HCT116 (cell line): ENCODE results near the gene SCAF4. TPM values are rescaled to one million over a fixed set of nuclear protein-coding genes. Genes with fewer than 3 reads are reported as not detected.

ENCODE experiments used
- ATAC-seq: fragments of 200-7000 bp; cut with Tn5 transposase; 2 replicates; pipeline ENCODE4 v1.9.1; 2020; ENCODE audit warnings: mild to moderate bottlenecking, moderate library complexity
- BruUV-seq: library from RNA; stranded (reverse); fragments of 400-500 nt; replicated peaks from 2 replicates; lab custom pipeline; 2021; lab: Mats Ljungman, UMichigan
- CTCF ChIA-PET: fragments of 300-600 bp; sonication (Branson Sonifier 250); formaldehyde crosslinking; loops from one replicate; lab custom pipeline; 2021; ENCODE audit warnings: antibody characterized with exemption; lab: Charles Lee
- POLR2A ChIA-PET: fragments of 300-600, 350-600 bp; sonication (Branson Sonifier 250); formaldehyde crosslinking; loops from one replicate; lab custom pipeline; 2021; ENCODE audit warnings: antibody characterized with exemption; lab: Charles Lee
- RAD21 ChIA-PET, 2 experiments: fragments of 300-600 bp; sonication (Branson Sonifier 250); formaldehyde crosslinking; loops; one replicate each; lab custom pipeline; 2023; ENCODE audit warnings: low total read pairs in 2 of 2; ENCODE audit not compliant: uncharacterized antibody in 2 of 2, unreplicated experiment in 2 of 2, low non-redundant PET in 1 of 2; lab: Charles Lee
- DNase-seq: peaks from one replicate; pipeline ENCODE4 v3.0.0-alpha.2; 2010; ENCODE audit warnings: low read depth, low spot score
- H2AFZ ChIP-seq: fragments of 200-600 bp; shearing (Covaris generic), sonication (generic); 2 replicates; pipeline ENCODE4 v1.6.1; 2017; ENCODE audit warnings: low read depth, mixed run types, mixed read lengths, antibody characterized with exemption, low read length; ENCODE audit not compliant: poor library complexity, severe bottlenecking
- H3K27ac ChIP-seq: 2 replicates; pipeline ENCODE4 v1.5.1; 2012; ENCODE audit warnings: low read depth, low read length
- H3K27me3 ChIP-seq: fragments of 200-600 bp; sonication (generic); 2 replicates; pipeline ENCODE4 v1.6.1; 2016; ENCODE audit warnings: mixed run types, low read length, mixed read lengths; ENCODE audit not compliant: insufficient read depth
- H3K36me3 ChIP-seq, 2 experiments: fragments of 200-500 bp in 1 of 2; fragments of 200-600 bp in 1 of 2; sonication (Bioruptor generic) in 1 of 2; sonication (generic) in 1 of 2; 2 replicates each; pipeline versions ENCODE4 v1.5.1 to v1.6.1; 2014 to 2016; ENCODE audit warnings: low read length in 2 of 2, inconsistent platforms in 1 of 2, mixed read lengths in 1 of 2, mixed run types in 1 of 2; ENCODE audit not compliant: insufficient read depth in 2 of 2, control insufficient read depth in 1 of 2
- H3K4me1 ChIP-seq, 2 experiments: fragments of 200-600 bp in 1 of 2; sonication (generic) in 1 of 2; 2 replicates each; pipeline versions ENCODE4 v1.5.1 to v1.6.1; 2012 to 2017; ENCODE audit warnings: low read length in 2 of 2, inconsistent platforms in 1 of 2, mild to moderate bottlenecking in 1 of 2, mixed read lengths in 1 of 2, mixed run types in 1 of 2, moderate library complexity in 1 of 2; ENCODE audit not compliant: insufficient read depth in 2 of 2, control insufficient read depth in 1 of 2
- H3K4me2 ChIP-seq: fragments of 200-600 bp; sonication (generic); 2 replicates; pipeline ENCODE4 v1.6.1; 2017; ENCODE audit warnings: mixed run types, low read length, mixed read lengths
- H3K4me3 ChIP-seq, 2 experiments: fragments of 200-600 bp in 1 of 2; sonication (generic) in 1 of 2; replicated peaks in 1 of 2; 2 replicates each; pipeline ENCODE4 v1.5.1; 2011 to 2016; ENCODE audit warnings: low read length in 2 of 2, control low read depth in 1 of 2, low read depth in 1 of 2, mild to moderate bottlenecking in 1 of 2, mixed read lengths in 1 of 2, mixed run types in 1 of 2
- H3K79me2 ChIP-seq: fragments of 200-600 bp; sonication (generic); 2 replicates; pipeline ENCODE4 v1.6.1; 2017; ENCODE audit warnings: mild to moderate bottlenecking, mixed run types, low read length, moderate library complexity, mixed read lengths; ENCODE audit not compliant: insufficient read depth
- H3K9ac ChIP-seq: fragments of 200-600 bp; sonication (generic); 2 replicates; pipeline ENCODE4 v1.6.1; 2016; ENCODE audit warnings: low read length, mixed read lengths
- H3K9me2 ChIP-seq: fragments of 200-600 bp; sonication (generic), shearing (Covaris generic); 2 replicates; pipeline ENCODE4 v1.6.1; 2017; ENCODE audit warnings: mixed run types, mild to moderate bottlenecking, moderate library complexity; ENCODE audit not compliant: insufficient read depth
- H3K9me3 ChIP-seq, 2 experiments: fragments of 200-500 bp in 1 of 2; fragments of 200-600 bp in 1 of 2; sonication (Bioruptor generic) in 1 of 2; sonication (generic) in 1 of 2; 2 replicates each; pipeline ENCODE4 v1.6.1; 2014 to 2017; ENCODE audit warnings: low read length in 2 of 2, mixed read lengths in 2 of 2, inconsistent platforms in 1 of 2, low read depth in 1 of 2, mild to moderate bottlenecking in 1 of 2, mixed run types in 1 of 2, moderate library complexity in 1 of 2; ENCODE audit not compliant: control insufficient read depth in 1 of 2, insufficient read depth in 1 of 2
- H4K20me1 ChIP-seq: fragments of 200-600 bp; sonication (generic), shearing (Covaris generic); 2 replicates; pipeline ENCODE4 v1.6.1; 2017; ENCODE audit warnings: mixed run types, mild to moderate bottlenecking, moderate library complexity; ENCODE audit not compliant: insufficient read depth
- CEBPB ChIP-seq: IDR thresholded peaks from 2 replicates; pipeline ENCODE4 v1.6.1; 2012; ENCODE audit warnings: low read depth
- EGR1 ChIP-seq: IDR thresholded peaks from 2 replicates; pipeline ENCODE4 v1.6.1; 2012; ENCODE audit warnings: low read depth
- JUND ChIP-seq: IDR thresholded peaks from 2 replicates; pipeline ENCODE4 v1.6.1; 2012
- POLR2AphosphoS5 ChIP-seq: IDR thresholded peaks from 2 replicates; pipeline ENCODE4 v1.6.1; 2011; ENCODE audit warnings: mild to moderate bottlenecking, low read depth, low read length, moderate library complexity
- SIN3A ChIP-seq: IDR thresholded peaks from 2 replicates; pipeline ENCODE4 v1.6.1; 2012; ENCODE audit warnings: low read depth
- intact Hi-C: fragments of 100-400 bp; cut with micrococcal nuclease; formaldehyde crosslinking; loops from 2 replicates; pipeline ENCODE4 v1.10.0; 2022
- total RNA-seq: library from RNA; stranded (reverse); gene quantifications from one replicate; pipeline ENCODE4 v1.2.1, GENCODE V29; 2021; ENCODE audit not compliant: unreplicated experiment
- TF ChIP-seq, protein P1 (sequence below): IDR thresholded peaks from 2 replicates; pipeline ENCODE4 v1.6.1; 2012
- TF ChIP-seq, protein P2 (sequence below), 3 experiments: fragments of 200-600 bp in 1 of 3; sonication (generic) in 1 of 3; IDR thresholded peaks in 2 of 3; conservative IDR thresholded peaks in 1 of 3; 2 replicates each; pipeline ENCODE4 v1.5.1; 2012 to 2017; ENCODE audit warnings: low read depth in 2 of 3, low read length in 2 of 3, antibody characterized with exemption in 1 of 3, borderline replicate concordance in 1 of 3, control low read depth in 1 of 3, mild to moderate bottlenecking in 1 of 3, mixed read lengths in 1 of 3, mixed run types in 1 of 3, moderate library complexity in 1 of 3; ENCODE audit not compliant: insufficient read depth in 1 of 3

The SCAF4 gene
- total RNA-seq, 1 experiment from 2014 or later, result 31.1 TPM

DNA sequence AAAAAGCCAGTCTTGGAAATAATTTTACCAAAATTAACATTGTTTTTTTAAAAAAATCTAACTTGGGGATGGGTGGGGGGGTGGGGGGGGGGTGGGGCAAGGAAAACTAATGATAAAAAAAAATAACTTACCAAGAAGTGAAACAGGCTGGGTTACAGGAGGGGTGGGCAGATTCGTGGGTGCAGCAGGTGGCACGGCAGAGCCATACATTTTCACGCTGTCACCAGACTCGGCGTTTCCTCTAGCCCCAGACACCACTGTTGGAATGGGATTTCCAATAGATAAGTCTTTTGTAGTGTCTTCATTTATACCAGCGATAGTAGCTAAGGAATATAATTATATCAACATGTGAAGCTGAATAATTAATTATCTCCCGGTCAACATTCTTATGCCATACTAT lies 47.0 kb downstream of the SCAF4 start:
- no TSS peak for BruUV-seq
- TF ChIP-seq CEBPB (no peak), SIN3A (no peak), EGR1 (no peak), JUND (no peak), POLR2AphosphoS5 (no peak)
- TF ChIP-seq, protein P1, sequence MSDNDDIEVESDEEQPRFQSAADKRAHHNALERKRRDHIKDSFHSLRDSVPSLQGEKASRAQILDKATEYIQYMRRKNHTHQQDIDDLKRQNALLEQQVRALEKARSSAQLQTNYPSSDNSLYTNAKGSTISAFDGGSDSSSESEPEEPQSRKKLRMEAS, result no peak
- TF ChIP-seq, protein P2, sequence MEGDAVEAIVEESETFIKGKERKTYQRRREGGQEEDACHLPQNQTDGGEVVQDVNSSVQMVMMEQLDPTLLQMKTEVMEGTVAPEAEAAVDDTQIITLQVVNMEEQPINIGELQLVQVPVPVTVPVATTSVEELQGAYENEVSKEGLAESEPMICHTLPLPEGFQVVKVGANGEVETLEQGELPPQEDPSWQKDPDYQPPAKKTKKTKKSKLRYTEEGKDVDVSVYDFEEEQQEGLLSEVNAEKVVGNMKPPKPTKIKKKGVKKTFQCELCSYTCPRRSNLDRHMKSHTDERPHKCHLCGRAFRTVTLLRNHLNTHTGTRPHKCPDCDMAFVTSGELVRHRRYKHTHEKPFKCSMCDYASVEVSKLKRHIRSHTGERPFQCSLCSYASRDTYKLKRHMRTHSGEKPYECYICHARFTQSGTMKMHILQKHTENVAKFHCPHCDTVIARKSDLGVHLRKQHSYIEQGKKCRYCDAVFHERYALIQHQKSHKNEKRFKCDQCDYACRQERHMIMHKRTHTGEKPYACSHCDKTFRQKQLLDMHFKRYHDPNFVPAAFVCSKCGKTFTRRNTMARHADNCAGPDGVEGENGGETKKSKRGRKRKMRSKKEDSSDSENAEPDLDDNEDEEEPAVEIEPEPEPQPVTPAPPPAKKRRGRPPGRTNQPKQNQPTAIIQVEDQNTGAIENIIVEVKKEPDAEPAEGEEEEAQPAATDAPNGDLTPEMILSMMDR (IDR thresholded peaks at IDR 0.05 in 2 of 3, conservative IDR thresholded peaks at IDR 0.05 in 1 of 3; ENCODE audit: borderline replicate concordance in 1 of 3, insufficient read depth in 1 of 3, low read depth in 2 of 3, low read length in 2 of 3), result no peak
- Histone ChIP-seq H4K20me1 (peaks cover 17% of the 10 kb centered on the region; the same call in 1 of the 2 replicates), H3K9me3 (no peaks in the 10 kb centered on the region), H3K79me2 (peaks cover 31% of the 10 kb centered on the region), H3K27me3 (no peaks in the 10 kb centered on the region), H3K27ac (no peak overlapping the region), H3K4me2 (no peak overlapping the region), H3K9me2 (no peaks in the 10 kb centered on the region), H3K9ac (no peak overlapping the region), H2AFZ (no peak overlapping the region), H3K4me1 (no peaks in the 10 kb centered on the region), H3K36me3 (peaks cover 37 to 44% of the 10 kb centered on the region in 2 experiments), H3K4me3 (no peak overlapping the region)
- RAD21 ChIA-PET, result no interaction called here
- ATAC-seq (no peak), DNase-seq (no peak)
- intact Hi-C loops, result no loop called here
- CTCF ChIA-PET, result no interaction called here
- POLR2A ChIA-PET, result no interaction called here

DNA sequence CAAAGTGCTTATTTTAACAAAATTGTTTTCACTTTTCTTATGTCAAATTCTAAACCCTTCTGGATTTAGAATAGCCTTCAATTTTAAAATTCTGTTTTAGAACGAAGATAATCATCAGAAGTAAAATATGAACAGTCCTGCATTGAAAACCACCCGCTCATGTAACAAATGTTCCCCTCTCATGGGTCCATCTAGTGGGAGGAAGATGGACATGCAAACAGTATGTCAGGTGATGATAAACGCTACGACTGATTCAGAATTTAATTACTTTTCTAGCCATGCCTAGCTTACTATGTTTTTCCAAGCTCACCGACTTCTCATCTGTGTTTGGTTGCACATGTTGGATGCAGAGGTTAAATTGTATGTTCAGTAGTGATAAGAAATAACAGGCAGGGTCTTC lies 48.9 kb downstream of the SCAF4 start:
- Histone ChIP-seq H2AFZ (no peak overlapping the region), H3K27me3 (no peaks in the 10 kb centered on the region), H3K79me2 (peaks cover 31% of the 10 kb centered on the region), H3K9me3 (no peaks in the 10 kb centered on the region), H3K9me2 (no peaks in the 10 kb centered on the region), H3K4me1 (no peaks in the 10 kb centered on the region), H3K4me3 (no peak overlapping the region), H3K36me3 (peaks cover 32 to 38% of the 10 kb centered on the region in 2 experiments), H3K27ac (no peak overlapping the region), H3K4me2 (no peak overlapping the region), H3K9ac (no peak overlapping the region), H4K20me1 (peaks cover 17% of the 10 kb centered on the region; the same call in 1 of the 2 replicates)
- RAD21 ChIA-PET, result no interaction called here
- TF ChIP-seq, protein P2 (IDR thresholded peaks at IDR 0.05 in 2 of 3, conservative IDR thresholded peaks at IDR 0.05 in 1 of 3; ENCODE audit: borderline replicate concordance in 1 of 3, insufficient read depth in 1 of 3, low read depth in 2 of 3, low read length in 2 of 3), result peak in 2 of 3 experiments; percentile 15 to 40; a peak in 3 of 6 replicates
- TF ChIP-seq, protein P1, result no peak
- BruUV-seq, result no TSS peak
- intact Hi-C loops, result no loop called here
- CTCF ChIA-PET, result no interaction called here
- POLR2A ChIA-PET, result no interaction called here
- peak; percentile 66; the same call in 1 of the 2 replicates for ATAC-seq
- no peak for DNase-seq
